HL-60 (cell line): ENCODE results near the gene WNT10A.

ENCODE experiments used
- GABPA ChIP-seq: IDR thresholded peaks from 2 replicates; pipeline ENCODE4 v1.6.1; 2012; ENCODE audit warnings: low read depth
- POLR2AphosphoS5 ChIP-seq: IDR thresholded peaks from 2 replicates; pipeline ENCODE4 v1.6.1; 2012; ENCODE audit warnings: low read depth
- TF ChIP-seq, protein P1 (sequence below): IDR thresholded peaks from one replicate; pipeline ENCODE4 v1.5.1; 2011; ENCODE audit warnings: low read length, control low read depth, inconsistent platforms; ENCODE audit not compliant: insufficient read depth

DNA sequence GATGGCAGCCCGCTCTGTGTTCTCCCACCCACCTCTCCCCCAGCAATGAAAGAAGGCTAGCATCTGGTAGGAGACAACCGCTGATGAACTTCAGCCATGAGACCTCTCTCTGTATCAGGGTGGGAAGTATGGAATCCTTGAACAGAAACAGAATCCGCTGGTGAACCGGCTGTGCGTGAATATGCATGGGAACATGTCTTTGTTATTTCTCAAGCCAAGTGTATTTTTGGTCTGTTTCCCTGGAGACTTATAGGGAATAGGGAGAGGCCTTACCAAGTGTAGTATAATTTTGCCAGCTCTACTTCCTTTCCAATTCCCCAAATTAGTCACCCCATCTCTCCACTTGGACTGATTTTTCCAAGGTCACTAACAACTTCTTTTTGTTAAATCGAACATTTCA, 30.1 kb downstream of the WNT10A start:
- TF ChIP-seq, protein P1, sequence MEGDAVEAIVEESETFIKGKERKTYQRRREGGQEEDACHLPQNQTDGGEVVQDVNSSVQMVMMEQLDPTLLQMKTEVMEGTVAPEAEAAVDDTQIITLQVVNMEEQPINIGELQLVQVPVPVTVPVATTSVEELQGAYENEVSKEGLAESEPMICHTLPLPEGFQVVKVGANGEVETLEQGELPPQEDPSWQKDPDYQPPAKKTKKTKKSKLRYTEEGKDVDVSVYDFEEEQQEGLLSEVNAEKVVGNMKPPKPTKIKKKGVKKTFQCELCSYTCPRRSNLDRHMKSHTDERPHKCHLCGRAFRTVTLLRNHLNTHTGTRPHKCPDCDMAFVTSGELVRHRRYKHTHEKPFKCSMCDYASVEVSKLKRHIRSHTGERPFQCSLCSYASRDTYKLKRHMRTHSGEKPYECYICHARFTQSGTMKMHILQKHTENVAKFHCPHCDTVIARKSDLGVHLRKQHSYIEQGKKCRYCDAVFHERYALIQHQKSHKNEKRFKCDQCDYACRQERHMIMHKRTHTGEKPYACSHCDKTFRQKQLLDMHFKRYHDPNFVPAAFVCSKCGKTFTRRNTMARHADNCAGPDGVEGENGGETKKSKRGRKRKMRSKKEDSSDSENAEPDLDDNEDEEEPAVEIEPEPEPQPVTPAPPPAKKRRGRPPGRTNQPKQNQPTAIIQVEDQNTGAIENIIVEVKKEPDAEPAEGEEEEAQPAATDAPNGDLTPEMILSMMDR, result no peak
- TF ChIP-seq GABPA, result no peak
- no peak for TF ChIP-seq POLR2AphosphoS5
